HepG2 (cell line): Measurements from ENCODE around the gene B9D2. TPM values are rescaled to one million over a fixed set of nuclear protein-coding genes. Genes with fewer than 3 reads are reported as not detected.
A peak's percentile ranks its signal among the peaks of the same experiment; 100 is the strongest.

Experiments used
- AFF4 ChIP-seq: sonication (generic); formaldehyde crosslinking; IDR thresholded peaks from 2 replicates; pipeline ENCODE4 v1.4.0; 2020; ENCODE audit warnings: missing genetic modification reagents
- GATA4 ChIP-seq: sonication (generic); IDR thresholded peaks from 2 replicates; pipeline ENCODE4 v1.6.1; 2016; ENCODE audit warnings: antibody characterized with exemption, low read depth, borderline replicate concordance
- HNRNPUL1 ChIP-seq: fragments of 200-400 bp; formaldehyde crosslinking; IDR thresholded peaks from 2 replicates; pipeline ENCODE4 v1.6.1; 2017; ENCODE audit warnings: low read depth, mild to moderate bottlenecking, low read length, moderate library complexity
- IKZF5 ChIP-seq: IDR thresholded peaks from 2 replicates; pipeline ENCODE4 v1.6.1; 2018; ENCODE audit warnings: missing genetic modification reagents, mild to moderate bottlenecking, missing compliant biosample characterization
- JUN ChIP-seq: sonication (generic); formaldehyde crosslinking; IDR thresholded peaks from 2 replicates; pipeline ENCODE4 v1.4.0; 2020; ENCODE audit warnings: mild to moderate bottlenecking, missing genetic modification reagents
- KDM2A ChIP-seq: sonication (generic); formaldehyde crosslinking; IDR thresholded peaks from 2 replicates; pipeline ENCODE4 v1.4.0; 2020; ENCODE audit warnings: low read depth, missing genetic modification reagents, borderline replicate concordance
- NCOR1 ChIP-seq: fragments of 200-600 bp; sonication (generic); IDR thresholded peaks from 2 replicates; pipeline ENCODE4 v1.7.0; 2017; ENCODE audit warnings: antibody characterized with exemption, low read length, borderline replicate concordance
- NR2C2 ChIP-seq: sonication (generic); formaldehyde crosslinking; IDR thresholded peaks from 2 replicates; pipeline ENCODE4 v1.4.0; 2020; ENCODE audit warnings: missing genetic modification reagents, mild to moderate bottlenecking, moderate library complexity, borderline replicate concordance
- PATZ1 ChIP-seq: sonication (generic); formaldehyde crosslinking; IDR thresholded peaks from 2 replicates; pipeline ENCODE4 v1.4.0; 2020; ENCODE audit warnings: missing genetic modification reagents
- PPARG ChIP-seq: conservative IDR thresholded peaks from 2 replicates; pipeline ENCODE4 v1.6.1; 2016; ENCODE audit warnings: missing biosample characterization, missing genetic modification reagents
- PRPF4 ChIP-seq: fragments of 200-400 bp; formaldehyde crosslinking; IDR thresholded peaks from 2 replicates; pipeline ENCODE4 v1.6.1; 2016; ENCODE audit warnings: low read length, low read depth; ENCODE audit not compliant: poor library complexity, severe bottlenecking
- TMF1 ChIP-seq: sonication (generic); formaldehyde crosslinking; IDR thresholded peaks from 2 replicates; pipeline ENCODE4 v1.8.1; 2022; ENCODE audit warnings: low read depth, missing genetic modification reagents
- ZNF451 ChIP-seq: sonication (generic); formaldehyde crosslinking; IDR thresholded peaks from 2 replicates; pipeline ENCODE4 v1.5.0; 2020; ENCODE audit warnings: mild to moderate bottlenecking, missing genetic modification reagents
- ZNF646 ChIP-seq: sonication (generic); formaldehyde crosslinking; IDR thresholded peaks from 2 replicates; pipeline ENCODE4 v1.9.0; 2021; ENCODE audit warnings: mild to moderate bottlenecking, missing genetic modification reagents
- polyA plus RNA-seq, 8 experiments: library from polyadenylated mRNA; depleted of rRNA in 3 of 8; stranded (reverse) in 7 of 8; unstranded in 1 of 8; fragments of >200 nt; fragmentation: Illumina TruSeq in 4 of 8; extraction: Trizol in 4 of 8; gene quantifications; 2 replicates each; pipeline versions ENCODE4 v1.2.1 to v1.2.3, GENCODE V29; 2011 to 2016; ENCODE audit warnings: low read depth in 4 of 8, missing spikeins in 1 of 8, mixed read lengths in 1 of 8; ENCODE audit not compliant: insufficient read depth in 1 of 8
- total RNA-seq, 5 experiments: library from RNA; depleted of rRNA; stranded (reverse); fragments of >200 nt; fragmentation: Illumina TruSeq; extraction: Trizol; gene quantifications; 2 replicates each; pipeline ENCODE4 v1.2.3, GENCODE V29; 2016; ENCODE audit warnings: low read depth in 1 of 5

B9D2 gene
- total and polyA plus RNA-seq, 2 of the 13 experiments (the other 11 are each of a cell fraction or from before 2014, with no cell fraction given) = 3.1 to 4.4 TPM

GRCh38 chr19:41397086-41398049, 33.4 kb upstream of the B9D2 start, which contains the start of the genes BCKDHA and EXOSC5 (continued):
- peak; percentile 42; the same call in 1 of the 2 replicates for TF ChIP-seq PATZ1
- TF ChIP-seq ZNF451 (CRISPR knock-in tag) = no peak
- no peak for TF ChIP-seq NR2C2 (CRISPR knock-in tag)
- no peak for TF ChIP-seq GATA4
- no peak for TF ChIP-seq AFF4 (CRISPR knock-in tag)
- peak; percentile 77; the same call in 1 of the 2 replicates for TF ChIP-seq IKZF5 (CRISPR knock-in tag)
- TF ChIP-seq KDM2A (CRISPR knock-in tag) = peak; percentile 61; the same call in 1 of the 2 replicates
- TF ChIP-seq HNRNPUL1 = no peak
- TF ChIP-seq NCOR1 = peak; percentile 61; the same call in 1 of the 2 replicates
- no peak for TF ChIP-seq JUN (CRISPR knock-in tag)
- no peak for TF ChIP-seq PPARG (CRISPR knock-in tag)
- TF ChIP-seq PRPF4 = no peak
- no peak for TF ChIP-seq ZNF646
- TF ChIP-seq TMF1 = no peak
